HG02610 (cell line): ENCODE results near the gene MAPRE2.

ENCODE experiments used
- ATAC-seq: cut with Tn5 transposase; IDR thresholded peaks from one replicate; pipeline ENCODE4 v1.9.1; 2021; ENCODE audit warnings: mild to moderate bottlenecking, moderate library complexity; ENCODE audit not compliant: unreplicated experiment

MAPRE2 gene

GRCh38 chr18:35061336-35061735 lies 20.1 kb downstream of the MAPRE2 start:
- no peak for ATAC-seq

GRCh38 chr18:35061804-35062203 lies 20.6 kb downstream of the MAPRE2 start:
- ATAC-seq = no peak

GRCh38 chr18:35062408-35062807 lies 21.2 kb downstream of the MAPRE2 start:
- ATAC-seq = no peak

- ATAC-seq = no peak
Observed at GRCh38 chr18:35063875-35064690, 22.9 kb downstream of the MAPRE2 start.

- no peak for ATAC-seq
Observed at GRCh38 chr18:35067454-35067853, 26.2 kb downstream of the MAPRE2 start.

GRCh38 chr18:35071819-35072247 lies 30.6 kb downstream of the MAPRE2 start:
- peak; percentile 84 for ATAC-seq

GRCh38 chr18:35072616-35073015 lies 31.4 kb downstream of the MAPRE2 start:
- no peak for ATAC-seq

- ATAC-seq = no peak
Observed at GRCh38 chr18:35073186-35074105, 32.2 kb downstream of the MAPRE2 start.

- no peak for ATAC-seq
Observed at GRCh38 chr18:35074581-35074980, 33.4 kb downstream of the MAPRE2 start.

- no peak for ATAC-seq
Observed at GRCh38 chr18:35075132-35075531, 33.9 kb downstream of the MAPRE2 start.

- no peak for ATAC-seq
Observed at GRCh38 chr18:35076135-35076924, 35.1 kb downstream of the MAPRE2 start.

GRCh38 chr18:35077937-35078336 lies 36.7 kb downstream of the MAPRE2 start:
- no peak for ATAC-seq

GRCh38 chr18:35080058-35080457 lies 38.8 kb downstream of the MAPRE2 start:
- no peak for ATAC-seq

- no peak for ATAC-seq
Observed at GRCh38 chr18:35083174-35083712, 42.0 kb downstream of the MAPRE2 start.

GRCh38 chr18:35084494-35085449 lies 43.6 kb downstream of the MAPRE2 start:
- ATAC-seq = no peak

- ATAC-seq = no peak
Observed at GRCh38 chr18:35085450-35086380, 44.5 kb downstream of the MAPRE2 start.

- ATAC-seq = no peak
Observed at GRCh38 chr18:35086704-35087103, 45.5 kb downstream of the MAPRE2 start.

- ATAC-seq = no peak
Observed at GRCh38 chr18:35087726-35088125, 46.5 kb downstream of the MAPRE2 start.
